DND-41 (cell line): ENCODE data around the gene C1orf174.

Source experiments
- ATAC-seq: fragments of 200-7000 bp; cut with Tn5 transposase; 3 replicates; pipeline ENCODE4 v1.9.1; 2021; ENCODE audit warnings: low read depth; ENCODE audit not compliant: insufficient read depth
- DNase-seq: peaks from one replicate; pipeline ENCODE4 v3.0.0-alpha.2; 2020
- H2AFZ ChIP-seq: 2 replicates; pipeline ENCODE4 v1.6.0; 2012; ENCODE audit warnings: low read depth, low read length
- H3K27ac ChIP-seq: 2 replicates; pipeline ENCODE4 v1.5.1; 2012; ENCODE audit warnings: low read length, inconsistent platforms
- H3K27me3 ChIP-seq: fragments of 200-600 bp; sonication (generic); 2 replicates; pipeline ENCODE4 v1.6.0; 2012; ENCODE audit warnings: low read length, mild to moderate bottlenecking, inconsistent platforms; ENCODE audit not compliant: insufficient read depth, poor library complexity
- H3K36me3 ChIP-seq: 2 replicates; pipeline ENCODE4 v1.5.1; 2012; ENCODE audit warnings: low read length, inconsistent platforms; ENCODE audit not compliant: insufficient read depth
- H3K4me1 ChIP-seq: 2 replicates; pipeline ENCODE4 v1.5.1; 2012; ENCODE audit warnings: mild to moderate bottlenecking, low read length; ENCODE audit not compliant: insufficient read depth
- H3K4me2 ChIP-seq: 2 replicates; pipeline ENCODE4 v1.6.0; 2012; ENCODE audit warnings: mild to moderate bottlenecking, moderate library complexity, low read length, inconsistent platforms; ENCODE audit not compliant: insufficient read depth
- H3K4me3 ChIP-seq, 2 experiments: fragments of 200-600 bp in 1 of 2; shearing (Covaris generic) in 1 of 2; 2 replicates each; pipeline ENCODE4 v1.5.1; 2012 to 2016; ENCODE audit warnings: inconsistent platforms in 2 of 2, low read length in 2 of 2, mild to moderate bottlenecking in 2 of 2, low read depth in 1 of 2, moderate library complexity in 1 of 2
- H3K79me2 ChIP-seq: 2 replicates; pipeline ENCODE4 v1.6.0; 2012; ENCODE audit warnings: low read length, inconsistent platforms; ENCODE audit not compliant: insufficient read depth
- H3K9ac ChIP-seq: 2 replicates; pipeline ENCODE4 v1.6.0; 2012; ENCODE audit warnings: low read depth, mild to moderate bottlenecking, inconsistent platforms, low read length, moderate library complexity
- H3K9me3 ChIP-seq: 2 replicates; pipeline ENCODE4 v1.5.1; 2012; ENCODE audit warnings: low read length, moderate library complexity, mild to moderate bottlenecking, inconsistent platforms; ENCODE audit not compliant: insufficient read depth, severe bottlenecking
- H4K20me1 ChIP-seq: 2 replicates; pipeline ENCODE4 v1.6.0; 2012; ENCODE audit warnings: low read length; ENCODE audit not compliant: insufficient read depth
- CTCF ChIP-seq: IDR thresholded peaks from 2 replicates; pipeline ENCODE4 v1.5.1; 2012; ENCODE audit warnings: borderline replicate concordance, low read length, moderate library complexity, mild to moderate bottlenecking; ENCODE audit not compliant: poor library complexity, severe bottlenecking; ENCODE audit errors: extremely low read depth
- EZH2 ChIP-seq: IDR thresholded peaks from 3 replicates; pipeline ENCODE4 v1.6.1; 2012; ENCODE audit warnings: borderline replicate concordance, low read depth, mild to moderate bottlenecking, moderate library complexity, low read length, inconsistent platforms; ENCODE audit not compliant: severe bottlenecking

C1orf174 gene

GRCh38 chr1:3914331-3914851, 14.3 kb upstream of the C1orf174 start:
- Histone ChIP-seq H3K4me1 (no peaks in the 10 kb centered on the region), H4K20me1 (0 out of 2 replicates have a peak, but pooled peaks cover 13% of the 10 kb centered on the region), H3K36me3 (no peaks in the 10 kb centered on the region), H3K79me2 (no peaks in the 10 kb centered on the region), H3K4me2 (no peak overlapping the region), H3K9me3 (no peaks in the 10 kb centered on the region), H3K27ac (no peak overlapping the region), H3K9ac (no peak overlapping the region), H2AFZ (no peak overlapping the region), H3K4me3 (no peak overlapping the region), H3K27me3 (peaks cover 6% of the 10 kb centered on the region)
- TF ChIP-seq EZH2, result no peak
- no peak for ATAC-seq
- no peak for DNase-seq

- Histone ChIP-seq H3K4me2 (no peak overlapping the region), H3K36me3 (no peaks in the 10 kb centered on the region), H3K9me3 (no peaks in the 10 kb centered on the region), H3K4me3 (no peak overlapping the region), H3K27ac (no peak overlapping the region), H3K27me3 (peaks cover 6% of the 10 kb centered on the region), H3K9ac (no peak overlapping the region), H4K20me1 (0 out of 2 replicates have a peak, but pooled peaks cover 13% of the 10 kb centered on the region), H3K4me1 (no peaks in the 10 kb centered on the region), H2AFZ (no peak overlapping the region), H3K79me2 (no peaks in the 10 kb centered on the region)
- DNase-seq (no peak), ATAC-seq (no peak)
- TF ChIP-seq CTCF, result no peak
- no peak for TF ChIP-seq EZH2
Observed at GRCh38 chr1:3912809-3913685, 13.0 kb upstream of the C1orf174 start.

- Histone ChIP-seq H3K4me2 (no peak overlapping the region), H4K20me1 (0 out of 2 replicates have a peak, but pooled peaks cover 13% of the 10 kb centered on the region), H2AFZ (no peak overlapping the region), H3K79me2 (no peaks in the 10 kb centered on the region), H3K27ac (no peak overlapping the region), H3K4me3 (no peak overlapping the region), H3K36me3 (no peaks in the 10 kb centered on the region), H3K27me3 (peaks cover 6% of the 10 kb centered on the region), H3K4me1 (no peaks in the 10 kb centered on the region), H3K9ac (no peak overlapping the region), H3K9me3 (no peaks in the 10 kb centered on the region)
- TF ChIP-seq CTCF (no peak), EZH2 (no peak)
- no peak for ATAC-seq
- no peak for DNase-seq
Observed at GRCh38 chr1:3911981-3912808, 12.1 kb upstream of the C1orf174 start.
